Brain pericyte (primary cell): ENCODE results near the gene BICRAL.
A peak's percentile ranks its signal among the peaks of the same experiment; 100 is the strongest.
"Not testable (repeated sequence)": the region's sequence is repeated elsewhere in the genome, so short reads cannot be mapped to it uniquely, and the experiment has no call there.

ENCODE experiments used
- DNase-seq: peaks from one replicate; pipeline ENCODE4 v3.0.0-alpha.2; 2012; ENCODE audit warnings: low read depth, low spot score

Gene BICRAL, protein sequence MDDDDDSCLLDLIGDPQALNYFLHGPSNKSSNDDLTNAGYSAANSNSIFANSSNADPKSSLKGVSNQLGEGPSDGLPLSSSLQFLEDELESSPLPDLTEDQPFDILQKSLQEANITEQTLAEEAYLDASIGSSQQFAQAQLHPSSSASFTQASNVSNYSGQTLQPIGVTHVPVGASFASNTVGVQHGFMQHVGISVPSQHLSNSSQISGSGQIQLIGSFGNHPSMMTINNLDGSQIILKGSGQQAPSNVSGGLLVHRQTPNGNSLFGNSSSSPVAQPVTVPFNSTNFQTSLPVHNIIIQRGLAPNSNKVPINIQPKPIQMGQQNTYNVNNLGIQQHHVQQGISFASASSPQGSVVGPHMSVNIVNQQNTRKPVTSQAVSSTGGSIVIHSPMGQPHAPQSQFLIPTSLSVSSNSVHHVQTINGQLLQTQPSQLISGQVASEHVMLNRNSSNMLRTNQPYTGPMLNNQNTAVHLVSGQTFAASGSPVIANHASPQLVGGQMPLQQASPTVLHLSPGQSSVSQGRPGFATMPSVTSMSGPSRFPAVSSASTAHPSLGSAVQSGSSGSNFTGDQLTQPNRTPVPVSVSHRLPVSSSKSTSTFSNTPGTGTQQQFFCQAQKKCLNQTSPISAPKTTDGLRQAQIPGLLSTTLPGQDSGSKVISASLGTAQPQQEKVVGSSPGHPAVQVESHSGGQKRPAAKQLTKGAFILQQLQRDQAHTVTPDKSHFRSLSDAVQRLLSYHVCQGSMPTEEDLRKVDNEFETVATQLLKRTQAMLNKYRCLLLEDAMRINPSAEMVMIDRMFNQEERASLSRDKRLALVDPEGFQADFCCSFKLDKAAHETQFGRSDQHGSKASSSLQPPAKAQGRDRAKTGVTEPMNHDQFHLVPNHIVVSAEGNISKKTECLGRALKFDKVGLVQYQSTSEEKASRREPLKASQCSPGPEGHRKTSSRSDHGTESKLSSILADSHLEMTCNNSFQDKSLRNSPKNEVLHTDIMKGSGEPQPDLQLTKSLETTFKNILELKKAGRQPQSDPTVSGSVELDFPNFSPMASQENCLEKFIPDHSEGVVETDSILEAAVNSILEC

DNA sequence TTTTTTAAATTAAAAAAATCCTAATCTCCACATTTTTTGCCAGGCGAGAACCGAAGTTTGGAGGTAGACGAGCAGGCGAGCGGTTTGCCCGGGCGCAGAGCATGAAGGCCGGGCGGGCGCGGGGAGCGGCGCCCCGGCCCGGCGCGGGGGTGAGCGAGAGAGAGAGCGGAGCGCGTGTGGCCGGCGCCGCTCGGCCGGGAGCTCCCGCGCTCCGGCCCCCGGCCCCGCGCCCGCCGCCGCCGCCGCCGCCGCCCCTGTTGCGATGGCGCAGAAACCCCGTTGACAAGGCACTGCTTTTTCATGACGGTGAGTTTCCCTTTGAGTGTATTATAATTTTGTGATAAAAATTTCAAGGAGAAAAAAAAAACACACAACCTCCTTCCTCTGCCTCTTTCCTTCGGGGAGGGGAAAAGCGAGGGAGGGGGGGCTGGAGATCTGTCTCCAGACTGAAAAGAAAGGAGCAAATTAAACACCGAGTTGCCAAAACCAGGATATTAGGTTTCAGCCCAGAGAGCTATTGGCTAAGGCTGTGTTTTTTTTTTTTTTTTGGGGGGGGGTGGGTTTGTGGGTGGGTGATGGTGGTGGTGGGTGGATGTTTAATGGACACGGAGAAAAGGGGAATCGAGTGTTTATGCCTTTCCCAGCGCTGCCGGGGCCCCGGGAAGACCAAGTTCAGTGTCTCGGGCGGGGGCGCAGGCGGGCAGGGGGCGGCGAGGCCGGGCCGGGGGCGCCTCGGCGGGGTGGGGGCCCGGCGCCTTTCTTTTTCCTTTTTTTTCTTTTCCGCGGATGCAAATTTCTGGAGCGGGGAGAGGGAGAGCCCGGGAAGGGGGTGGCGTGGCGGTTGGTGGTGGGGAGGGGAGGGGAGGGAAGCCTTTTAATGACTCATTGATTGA is at the start of gene BICRAL:
BICRAL (plus strand) TSS at position 257 of the 893 bp plus-strand sequence. CDS start 39,971 bp downstream, outside the sequence.
- peak; percentile 43 for DNase-seq

DNA sequence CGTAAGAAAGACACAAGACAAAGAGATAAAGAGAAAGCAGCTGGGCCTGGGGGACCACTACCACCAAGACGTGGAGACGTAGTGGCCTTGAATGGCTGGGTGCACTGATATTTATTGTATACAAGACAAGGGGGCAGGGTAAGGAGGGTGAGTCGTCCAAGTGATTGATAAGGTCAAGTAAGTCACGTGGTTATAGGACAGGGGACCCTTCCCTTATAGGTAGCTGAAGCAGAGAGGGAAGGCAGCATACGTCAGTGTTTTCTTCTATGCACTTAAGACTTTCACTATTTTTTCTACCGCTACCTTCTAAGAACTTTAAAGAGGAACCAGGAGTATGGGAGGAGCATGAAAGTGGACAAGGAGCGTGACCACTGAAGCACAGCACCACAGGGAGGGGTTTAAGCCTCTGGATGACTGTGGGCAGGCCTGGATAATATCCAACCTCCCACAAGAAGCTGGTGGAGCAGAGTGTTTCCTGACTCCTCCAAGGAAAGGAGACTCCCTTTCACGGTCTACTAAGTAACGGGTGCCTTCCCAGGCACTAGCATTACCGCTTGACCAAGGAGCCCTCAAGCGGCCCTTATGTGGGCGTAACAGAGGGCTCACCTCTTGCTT is 47.9 kb upstream of the BICRAL start:
- not testable (repeated sequence) for DNase-seq

DNA sequence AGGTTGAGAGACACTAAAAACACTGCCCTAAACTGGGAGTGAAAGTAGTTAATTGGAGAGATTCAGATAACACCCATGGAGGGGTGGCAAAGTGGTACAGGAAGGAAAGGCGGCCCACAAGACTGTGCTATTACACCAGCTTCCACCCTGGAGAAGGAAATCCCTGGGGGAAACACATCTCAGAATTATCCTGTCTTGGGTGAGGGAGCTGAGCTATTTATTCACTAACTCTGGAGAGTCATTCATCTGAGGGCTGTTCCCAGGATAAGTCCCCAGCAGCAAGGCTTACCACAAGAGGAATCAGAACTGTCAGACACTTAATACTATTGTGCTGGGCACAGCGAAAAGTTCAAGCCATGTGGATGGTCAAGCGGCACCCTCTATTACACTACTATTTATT is 45.9 kb upstream of the BICRAL start:
- no peak for DNase-seq

DNA sequence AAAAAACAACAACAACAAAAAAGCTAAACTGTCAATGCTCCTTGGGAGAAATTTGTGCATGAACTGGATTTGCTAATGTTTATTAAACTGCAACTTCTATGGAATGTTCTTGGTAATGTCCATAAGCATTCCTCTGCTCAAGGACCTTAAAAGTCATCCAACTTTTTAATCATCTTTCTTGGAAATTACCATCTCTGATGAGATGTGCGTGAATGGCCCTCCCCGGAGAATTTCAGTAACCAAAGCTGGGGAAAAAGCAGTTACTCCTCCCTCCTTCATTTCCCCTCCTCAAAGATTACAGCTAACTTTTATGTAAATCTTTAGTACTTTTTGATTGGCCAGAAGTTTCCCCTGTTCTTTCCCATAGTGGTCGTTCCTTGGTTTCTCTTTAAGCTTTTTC is 41.1 kb upstream of the BICRAL start:
- DNase-seq, result no peak

DNA sequence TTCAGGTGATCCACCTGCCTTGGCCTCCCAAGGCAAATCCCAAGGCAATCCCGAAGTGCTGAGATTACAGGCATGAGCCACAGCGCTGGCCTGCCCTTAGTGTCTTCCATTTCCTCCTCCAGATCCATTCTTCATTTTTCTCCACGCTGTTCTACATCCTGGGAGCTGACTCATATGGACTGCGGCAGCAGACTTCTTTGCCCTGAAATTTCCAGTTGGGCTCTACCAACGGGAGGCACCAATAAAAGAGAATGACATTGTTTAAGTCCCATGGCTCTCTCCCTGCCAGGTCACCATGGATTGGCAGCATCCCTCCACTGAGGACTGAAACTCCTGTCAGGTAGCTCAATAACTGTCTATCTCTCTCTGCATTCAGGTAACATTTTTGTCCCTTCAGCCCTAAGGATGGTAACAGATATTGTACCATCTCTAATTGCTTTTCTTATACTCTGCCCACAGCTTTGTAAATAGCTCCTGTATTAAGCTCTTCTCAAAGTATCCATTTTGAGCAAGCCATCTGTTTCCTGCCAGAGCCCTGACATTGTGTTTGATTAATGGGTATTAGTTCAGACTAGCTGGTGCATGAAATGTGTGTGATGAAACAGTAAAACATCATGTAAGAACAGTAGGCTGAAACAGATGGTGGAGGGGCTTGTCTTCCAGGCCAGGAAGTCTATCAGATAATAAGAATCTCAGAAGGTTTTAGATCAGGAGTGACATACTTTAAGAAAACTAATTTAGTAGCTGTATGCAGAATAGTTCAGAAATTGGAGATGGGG is 39.5 kb upstream of the BICRAL start:
- no peak for DNase-seq

DNA sequence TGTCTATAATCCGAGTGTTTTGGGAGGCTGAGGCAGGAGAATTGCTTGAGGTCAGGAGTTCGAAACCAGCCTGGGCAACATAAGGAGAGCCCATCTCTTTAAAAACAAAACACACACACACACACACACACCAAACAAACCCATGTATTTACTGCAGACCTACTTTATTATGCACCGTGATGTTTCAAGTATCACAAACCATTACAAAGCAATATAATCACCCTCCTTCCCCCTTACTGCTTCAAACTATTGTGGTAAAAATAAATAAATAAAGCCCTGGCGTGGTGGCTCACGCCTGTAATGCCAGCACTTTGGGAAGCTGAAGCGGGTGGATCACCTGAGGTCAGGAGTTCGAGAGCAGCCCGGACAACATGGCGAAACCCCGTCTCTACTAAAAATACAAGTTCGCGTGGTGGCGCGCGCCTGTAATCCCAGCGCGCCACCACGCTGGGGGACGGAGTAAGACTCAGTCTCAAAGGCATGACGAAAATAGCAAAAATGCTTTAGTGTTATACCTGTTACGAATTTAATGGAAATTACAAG is 37.4 kb upstream of the BICRAL start:
- no peak for DNase-seq

DNA sequence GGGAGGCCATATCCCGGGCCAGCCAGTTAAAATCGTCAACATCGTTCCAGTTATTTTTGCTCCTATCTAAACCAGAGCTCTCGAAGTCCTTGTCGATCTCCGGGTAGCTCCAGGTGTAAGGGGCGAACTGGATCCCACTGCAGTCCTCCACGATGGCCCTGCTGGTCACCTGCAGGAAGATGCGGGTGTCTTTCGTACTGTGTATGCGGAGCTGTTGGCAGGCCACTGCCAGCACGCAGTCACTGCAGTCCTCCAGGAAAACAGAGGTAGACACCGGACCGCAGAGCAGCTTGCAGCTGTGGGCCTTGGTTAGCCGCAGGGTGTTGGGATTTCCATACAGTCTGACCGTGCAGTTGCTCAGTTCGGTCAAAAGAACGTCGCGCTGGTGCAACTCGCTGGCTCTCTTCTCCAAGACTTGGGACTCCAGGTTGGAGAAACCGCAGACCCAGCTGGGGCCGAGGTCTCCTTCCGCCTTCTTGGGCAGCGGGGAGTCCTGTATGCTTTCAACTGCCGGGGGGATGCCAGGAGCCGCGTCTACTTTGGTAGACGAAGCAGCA is 36.7 kb upstream of the BICRAL start:
- DNase-seq, result no peak

DNA sequence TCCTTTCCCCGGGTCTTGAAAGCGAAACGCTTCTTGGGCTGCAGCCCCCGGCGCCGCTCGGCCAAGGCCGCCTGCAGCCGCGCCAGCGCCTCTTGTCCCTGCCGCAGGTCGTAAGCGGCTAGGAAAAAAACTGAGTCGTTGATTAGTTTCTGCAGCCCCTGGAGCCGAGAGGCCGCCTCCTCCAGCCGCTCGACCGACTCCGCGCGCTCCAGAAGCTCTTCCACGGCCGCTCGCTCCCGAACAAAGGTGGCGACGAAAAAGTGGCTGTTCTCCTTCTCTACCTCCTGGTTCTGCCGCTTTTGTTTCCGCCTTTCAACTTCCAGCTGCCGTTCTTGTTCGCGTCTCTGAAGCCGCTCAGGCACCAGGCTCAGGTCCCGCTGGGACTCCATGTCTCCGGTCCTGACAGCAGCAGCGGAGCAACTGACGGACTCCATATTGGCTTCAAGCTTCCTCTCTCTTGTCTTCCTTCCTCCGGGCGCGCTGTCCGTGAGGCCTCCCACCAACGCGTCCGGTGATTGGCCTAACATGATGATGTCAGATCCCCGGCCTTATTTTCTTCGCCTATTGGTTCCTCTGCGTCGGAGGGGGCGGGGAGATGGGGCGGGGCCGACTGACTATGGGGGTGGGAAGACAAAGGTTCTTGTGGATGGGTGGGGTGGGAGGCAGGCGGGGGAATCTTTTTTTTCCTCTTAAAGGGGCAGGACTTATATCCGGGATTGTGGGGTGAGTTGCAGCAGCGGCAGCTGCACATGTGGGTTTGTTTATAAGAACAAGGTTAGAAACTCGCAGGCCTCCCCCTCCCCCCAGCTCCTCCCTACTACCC is 36.0 kb upstream of the BICRAL start, which contains the start of gene TBCC:
TBCC (minus strand) TSS at position 464 of the 823 bp plus-strand sequence; CDS start at position 434, 30 bp downstream.
- DNase-seq, result peak; percentile 93

DNA sequence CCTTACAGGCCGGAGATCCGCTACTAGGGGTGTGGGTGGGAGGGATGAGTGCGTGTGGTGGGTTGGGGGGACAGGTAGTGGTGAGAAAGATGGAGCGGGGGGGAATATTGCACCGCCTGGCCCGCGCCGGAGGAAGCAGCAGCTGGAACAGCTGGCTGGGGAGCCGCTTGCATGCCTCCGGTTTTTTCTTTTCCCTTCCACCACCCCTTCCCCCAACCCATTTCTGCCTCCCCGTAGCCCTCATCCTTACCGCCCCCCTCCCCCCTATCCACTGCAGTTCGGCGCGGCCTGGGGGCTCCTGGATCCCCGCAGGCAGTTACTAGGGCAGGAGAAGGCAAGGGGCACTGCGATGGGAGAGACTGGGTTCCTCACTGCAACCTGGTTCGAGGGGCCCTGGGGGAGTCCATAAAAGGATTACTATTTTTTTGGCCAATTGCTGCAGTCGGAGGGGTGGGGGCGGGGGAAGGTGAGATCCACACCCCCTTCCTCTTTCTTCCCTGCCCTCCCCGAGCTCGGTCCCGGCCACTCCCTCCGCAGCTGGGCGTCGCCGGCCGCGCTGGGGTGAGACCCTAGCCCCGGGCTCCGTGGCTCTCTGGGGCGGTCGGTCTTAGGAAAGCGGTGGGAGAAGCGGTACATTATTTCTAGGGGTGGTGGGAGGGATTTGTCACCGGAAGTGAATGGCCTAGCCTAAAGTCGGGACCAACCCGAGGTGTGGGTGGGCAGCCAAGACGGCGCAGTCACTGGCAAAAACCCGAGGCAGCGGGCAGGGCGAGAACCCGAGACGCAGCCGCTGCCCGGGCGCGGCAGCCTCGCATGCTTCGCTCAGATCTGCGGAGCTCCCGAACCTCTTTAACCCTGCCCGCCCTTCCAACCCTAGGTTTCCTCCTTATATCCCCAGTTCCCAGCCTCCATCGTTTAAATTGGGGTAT is 35.1 kb upstream of the BICRAL start:
- peak; percentile 79 for DNase-seq

DNA sequence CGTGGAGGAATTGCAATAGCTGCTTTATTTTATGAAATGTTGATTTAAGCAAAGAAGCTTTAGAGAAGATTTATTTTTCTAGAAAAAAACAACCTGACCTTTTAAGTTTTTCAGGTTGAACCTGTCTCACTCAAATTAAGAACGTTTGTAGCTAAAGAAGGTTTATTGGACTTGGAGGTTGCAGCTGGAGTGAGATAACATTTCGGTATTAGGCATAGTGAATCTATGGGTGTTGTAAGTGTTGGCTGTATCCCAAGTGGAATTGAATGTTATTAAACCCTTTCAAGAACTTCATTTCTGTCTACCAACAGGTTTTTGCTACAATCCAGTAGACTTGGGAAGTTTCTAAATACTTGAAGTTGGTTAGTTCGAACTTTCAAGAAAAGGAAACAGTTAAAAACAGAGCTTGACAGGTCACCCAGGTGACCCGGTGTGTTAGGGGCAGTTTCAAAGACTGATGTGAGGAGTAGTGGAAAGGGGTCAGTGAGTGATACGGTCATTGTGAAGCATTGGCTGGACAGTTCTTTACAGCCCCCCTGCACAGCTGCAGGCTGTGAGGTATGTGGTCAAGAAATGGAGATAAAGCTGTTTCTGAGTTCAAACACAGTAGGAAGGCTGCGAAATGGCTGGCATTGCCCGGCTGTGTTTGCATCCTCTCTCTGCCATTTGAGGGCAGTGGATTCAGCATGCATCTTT is 33.5 kb upstream of the BICRAL start:
- no peak for DNase-seq

DNA sequence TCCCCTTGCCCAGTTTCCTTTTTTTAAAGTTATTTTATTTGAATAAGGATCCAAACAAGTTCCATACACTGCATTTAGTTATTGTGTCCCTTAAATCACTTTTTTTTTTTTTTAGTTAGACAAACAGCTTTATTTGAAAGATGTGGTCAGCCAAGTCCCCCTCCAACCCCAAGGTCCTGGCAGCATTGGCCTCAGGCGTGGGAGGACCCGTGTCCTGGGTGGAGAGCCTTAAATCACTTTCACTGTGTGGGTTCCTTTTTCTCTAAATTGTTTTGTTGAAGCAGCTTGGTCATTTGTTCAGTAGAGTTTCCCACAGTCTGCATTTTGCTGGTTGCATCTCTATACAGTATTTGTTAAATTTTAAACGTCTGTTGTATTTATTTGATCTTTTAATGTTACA is 30.8 kb upstream of the BICRAL start:
- no peak for DNase-seq

DNA sequence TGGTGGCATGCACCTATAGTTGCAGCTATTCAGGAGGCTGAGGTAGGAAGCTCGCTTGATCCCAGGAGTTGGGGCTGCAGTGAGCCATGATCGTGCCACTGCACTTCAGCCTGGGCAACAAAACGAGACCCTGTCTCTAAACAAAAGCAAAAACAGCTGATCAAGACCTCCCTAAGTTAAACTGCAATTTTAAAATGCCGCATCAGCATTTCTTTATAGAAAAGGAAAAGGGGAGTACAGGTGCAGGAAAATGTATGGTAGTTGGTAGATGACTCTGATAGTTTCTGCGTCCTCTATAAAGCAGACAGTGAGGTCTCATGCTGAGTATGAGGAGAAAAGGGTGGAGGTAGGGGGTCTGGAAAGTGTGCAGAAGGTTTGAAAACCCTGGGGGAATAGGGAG is 27.1 kb upstream of the BICRAL start:
- DNase-seq, result no peak

DNA sequence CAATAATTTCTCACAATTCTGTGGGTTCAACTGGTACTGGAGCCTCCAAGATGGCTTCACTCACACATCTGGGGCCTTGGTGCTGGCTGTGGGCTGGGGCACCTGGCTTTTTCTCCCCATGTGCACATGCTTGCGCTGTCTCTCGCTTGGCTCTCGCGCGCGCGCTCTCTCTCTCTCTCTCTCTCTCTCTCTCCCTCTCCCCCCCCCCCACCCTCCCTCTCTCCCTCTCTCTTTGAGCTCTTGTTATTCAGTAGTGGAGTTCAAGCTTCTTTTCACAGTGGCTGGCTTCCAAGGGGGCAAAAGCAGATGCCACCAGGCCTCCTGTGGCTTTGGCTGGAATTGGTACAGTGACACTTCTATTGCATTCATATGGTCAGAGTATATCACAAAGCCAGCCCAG is 25.1 kb upstream of the BICRAL start:
- DNase-seq, result no peak

DNA sequence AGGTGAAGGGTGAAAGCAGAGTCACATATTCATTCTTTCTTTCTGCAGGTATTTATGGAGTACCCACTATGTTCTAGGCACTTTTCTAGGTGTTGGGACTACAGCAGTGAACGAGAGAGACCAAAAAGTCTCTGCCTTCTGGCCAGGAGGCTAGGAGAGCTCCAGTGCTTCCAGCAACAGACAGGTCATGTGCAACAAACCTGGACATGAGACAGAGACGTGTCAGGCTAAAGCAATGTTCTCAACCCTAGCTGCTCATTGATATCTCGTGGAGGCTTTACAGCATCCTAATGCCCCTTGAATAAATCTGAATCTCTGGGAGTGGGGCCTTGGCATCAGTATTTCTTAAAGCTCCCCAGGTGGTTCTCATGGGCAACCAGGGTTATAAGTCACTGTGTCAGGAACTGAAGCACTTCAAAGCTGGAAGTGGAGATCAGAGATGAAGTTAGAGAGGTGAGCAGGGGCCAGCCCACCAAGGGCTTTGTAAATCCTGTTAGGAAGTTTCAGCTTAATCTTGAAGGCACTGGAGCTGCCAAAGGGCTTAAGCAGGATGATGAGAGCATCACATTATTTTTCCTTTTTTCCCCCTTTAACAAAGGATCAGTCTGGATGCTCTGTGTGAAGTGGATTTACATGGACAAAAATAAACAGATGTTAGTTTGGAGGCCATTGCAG is 23.0 kb upstream of the BICRAL start:
- DNase-seq, result no peak

DNA sequence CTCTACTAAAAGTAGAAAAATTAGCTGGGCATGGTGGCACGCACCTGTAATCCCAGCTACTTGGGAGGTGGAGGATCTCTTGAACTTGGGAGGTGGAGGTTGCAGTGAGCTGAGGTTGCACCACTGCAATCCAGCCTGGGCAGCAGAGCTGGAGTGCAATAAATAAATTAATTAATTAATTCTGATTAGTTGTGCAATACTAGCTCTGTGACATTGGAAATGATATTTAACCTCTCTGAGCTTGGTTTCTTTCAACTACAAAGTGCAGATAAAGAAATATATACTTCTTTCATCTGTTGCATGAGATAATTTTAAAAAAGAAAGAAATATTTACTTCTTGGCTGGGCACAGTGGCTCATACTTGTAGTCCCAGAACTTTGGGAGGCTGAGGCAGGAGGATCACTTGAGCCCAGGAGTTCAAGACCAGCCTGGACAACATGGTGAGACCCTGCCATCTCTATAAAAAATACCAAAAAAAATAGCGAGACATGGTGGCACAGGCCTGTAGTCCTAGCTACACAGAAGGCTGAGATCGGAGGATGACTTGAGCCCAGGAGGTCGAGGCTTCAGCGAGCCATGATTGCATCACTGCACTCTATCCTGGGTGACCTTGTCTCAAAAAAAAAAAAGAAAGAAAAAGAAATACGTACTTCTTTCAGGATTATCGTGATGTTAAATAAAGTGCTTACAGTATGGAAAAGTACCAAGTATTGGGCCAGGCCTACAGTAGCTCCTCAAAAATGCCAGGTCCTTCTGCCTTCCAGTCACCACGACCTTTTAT is 20.4 kb upstream of the BICRAL start:
- no peak for DNase-seq
